ENCODE results near the gene NLRP13.

DNA sequence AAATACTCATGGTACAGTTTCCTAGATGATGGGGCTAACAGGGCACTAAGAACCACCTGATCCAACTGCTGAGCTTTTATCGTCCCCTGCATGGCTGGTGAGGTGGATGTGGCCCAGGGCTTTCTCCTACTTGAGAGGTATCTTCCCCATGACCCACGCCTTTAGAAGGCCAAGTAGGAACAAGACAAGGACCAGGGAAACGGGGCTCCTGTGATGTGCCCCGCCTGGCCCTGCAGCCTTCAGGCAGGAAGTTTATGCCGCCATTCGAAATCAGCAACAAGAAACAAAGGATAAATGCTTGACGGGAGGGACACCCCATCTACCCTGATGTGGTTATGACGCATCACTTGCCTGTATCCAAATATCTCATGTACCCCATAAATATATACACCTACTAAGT is 4.1 kb downstream of the NLRP13 start:
- TF ChIP-seq POLR2A (IDR thresholded peaks at IDR 0.05; ENCODE audit: low read depth, low read length) (no peak), TAF1 (IDR thresholded peaks at IDR 0.05; ENCODE audit: low read depth, low read length) (no peak), SPI1 (IDR thresholded peaks at IDR 0.05; ENCODE audit: low read depth, low read length) (no peak)
